Activated naive CD8-positive, alpha-beta T cell (primary cell): ENCODE data around the gene PFN1.
"Not testable (repeated sequence)": the region's sequence is repeated elsewhere in the genome, so short reads cannot be mapped to it uniquely, and the experiment has no call there.

ENCODE experiments used
- H3K27ac Mint-ChIP-seq: one replicate; pipeline ENCODE4 v1.8.0; 2021; ENCODE audit warnings: mixed read lengths
- H3K27me3 Mint-ChIP-seq: one replicate; pipeline ENCODE4 v1.8.0; 2021; ENCODE audit warnings: mixed read lengths
- H3K36me3 Mint-ChIP-seq: one replicate; pipeline ENCODE4 v1.8.0; 2021; ENCODE audit warnings: mixed read lengths
- H3K4me1 Mint-ChIP-seq: one replicate; pipeline ENCODE4 v1.8.0; 2021; ENCODE audit warnings: low read depth, mixed read lengths
- H3K4me3 Mint-ChIP-seq: one replicate; pipeline ENCODE4 v1.8.0; 2021; ENCODE audit warnings: mild to moderate bottlenecking, mixed read lengths
- H3K9me3 Mint-ChIP-seq: one replicate; pipeline ENCODE4 v1.8.0; 2021; ENCODE audit warnings: low read depth, mixed read lengths

The PFN1 gene

GRCh38 chr17:4931963-4932362 lies 16.4 kb downstream of the PFN1 start, which contains the start of gene GP1BA:
TSS of gene GP1BA (plus strand) at chr17:4932277. CDS start at chr17:4932605, 328 bp downstream.
- Mint-ChIP-seq H3K4me1 (peaks cover 19% of the 10 kb centered on the region), H3K4me3 (no peak within 1 kb of the TSS), H3K9me3 (no peaks in the 10 kb centered on the region), H3K27me3 (no peaks in the 10 kb centered on the region), H3K36me3 (peaks cover 3% of the 10 kb centered on the region), H3K27ac (no peak within 1 kb of the TSS)

GRCh38 chr17:4928881-4929280 lies 19.4 kb downstream of the PFN1 start:
- Mint-ChIP-seq H3K9me3 (no peaks in the 10 kb centered on the region), H3K4me1 (peaks cover 5% of the 10 kb centered on the region), H3K27ac (no peak overlapping the region), H3K4me3 (no peak overlapping the region), H3K36me3 (peaks cover 3% of the 10 kb centered on the region), H3K27me3 (no peaks in the 10 kb centered on the region)

- H3K27ac Mint-ChIP-seq, H3K9me3 Mint-ChIP-seq, H3K27me3 Mint-ChIP-seq, H3K36me3 Mint-ChIP-seq, H3K4me1 Mint-ChIP-seq, H3K4me3 Mint-ChIP-seq: not testable (repeated sequence)
These were observed 21.6 kb downstream of the PFN1 start for GRCh38 chr17:4926577-4927335.

- Mint-ChIP-seq H3K4me3 (no peak overlapping the region), H3K27me3 (no peaks in the 10 kb centered on the region), H3K27ac (no peak overlapping the region), H3K36me3 (no peaks in the 10 kb centered on the region), H3K9me3 (no peaks in the 10 kb centered on the region), H3K4me1 (peaks cover 2% of the 10 kb centered on the region)
These were observed 27.0 kb downstream of the PFN1 start for GRCh38 chr17:4921320-4921719.

- H3K27me3 Mint-ChIP-seq: no peaks in the 10 kb centered on the region
- H3K4me3 Mint-ChIP-seq: no peak overlapping the region
- H3K36me3 Mint-ChIP-seq: no peaks in the 10 kb centered on the region
- H3K4me1 Mint-ChIP-seq: peaks cover 2% of the 10 kb centered on the region
- H3K27ac Mint-ChIP-seq: no peak overlapping the region
- no peaks in the 10 kb centered on the region for H3K9me3 Mint-ChIP-seq
These were observed 27.8 kb downstream of the PFN1 start for GRCh38 chr17:4920351-4921048.

GRCh38 chr17:4919511-4920047 lies 28.8 kb downstream of the PFN1 start:
- Mint-ChIP-seq H3K4me3 (no peak overlapping the region), H3K9me3 (no peaks in the 10 kb centered on the region), H3K27ac (no peak overlapping the region), H3K27me3 (no peaks in the 10 kb centered on the region), H3K36me3 (no peaks in the 10 kb centered on the region), H3K4me1 (peaks cover 2% of the 10 kb centered on the region)

- H3K27me3 Mint-ChIP-seq, H3K4me3 Mint-ChIP-seq, H3K27ac Mint-ChIP-seq, H3K4me1 Mint-ChIP-seq, H3K36me3 Mint-ChIP-seq, H3K9me3 Mint-ChIP-seq: not testable (repeated sequence)
These were observed 33.8 kb downstream of the PFN1 start for GRCh38 chr17:4914551-4914950.

- H3K9me3 Mint-ChIP-seq: no peaks in the 10 kb centered on the region
- peaks cover 2% of the 10 kb centered on the region for H3K4me1 Mint-ChIP-seq
- no peak overlapping the region for H3K4me3 Mint-ChIP-seq
- no peak overlapping the region for H3K27ac Mint-ChIP-seq
- H3K36me3 Mint-ChIP-seq: no peaks in the 10 kb centered on the region
- H3K27me3 Mint-ChIP-seq: no peaks in the 10 kb centered on the region
These were observed 34.3 kb downstream of the PFN1 start for GRCh38 chr17:4913994-4914393.

- H3K27ac Mint-ChIP-seq: no peak overlapping the region
These were observed 39.4 kb downstream of the PFN1 start for GRCh38 chr17:4908711-4909496.

GRCh38 chr17:4908301-4908700 lies 40.0 kb downstream of the PFN1 start:
- Mint-ChIP-seq H3K27ac (no peak overlapping the region), H3K27me3 (no peaks in the 10 kb centered on the region), H3K4me3 (no peak overlapping the region), H3K4me1 (peaks cover 9% of the 10 kb centered on the region), H3K36me3 (no peaks in the 10 kb centered on the region), H3K9me3 (no peaks in the 10 kb centered on the region)

More at GRCh38 chr17:4908711-4909496, 39.4 kb downstream of the PFN1 start:
- H3K4me1 Mint-ChIP-seq: peaks cover 5% of the 10 kb centered on the region
- no peaks in the 10 kb centered on the region for H3K36me3 Mint-ChIP-seq
- no peaks in the 10 kb centered on the region for H3K9me3 Mint-ChIP-seq
- no peak overlapping the region for H3K4me3 Mint-ChIP-seq
- no peaks in the 10 kb centered on the region for H3K27me3 Mint-ChIP-seq

GRCh38 chr17:4906642-4907041 lies 41.7 kb downstream of the PFN1 start:
- H3K27me3 Mint-ChIP-seq, H3K4me3 Mint-ChIP-seq, H3K27ac Mint-ChIP-seq, H3K36me3 Mint-ChIP-seq, H3K9me3 Mint-ChIP-seq: not testable (repeated sequence)
- peaks cover 22% of the 10 kb centered on the region for H3K4me1 Mint-ChIP-seq

GRCh38 chr17:4903051-4903818 lies 45.1 kb downstream of the PFN1 start, which contains the start of gene CHRNE:
TSS of gene CHRNE (minus strand) at chr17:4903098. CDS start at chr17:4903063, 35 bp downstream.
- Mint-ChIP-seq H3K36me3 (no peaks in the 10 kb centered on the region), H3K9me3 (no peaks in the 10 kb centered on the region), H3K27me3 (no peaks in the 10 kb centered on the region), H3K4me3 (peak within 1 kb of the TSS; percentile 68), H3K27ac (peak within 1 kb of the TSS; percentile 24), H3K4me1 (peaks cover 34% of the 10 kb centered on the region)

- Mint-ChIP-seq H3K36me3 (no peaks in the 10 kb centered on the region), H3K27ac (peak overlapping the region; percentile 24), H3K4me3 (peak overlapping the region; percentile 46), H3K9me3 (no peaks in the 10 kb centered on the region), H3K27me3 (no peaks in the 10 kb centered on the region), H3K4me1 (peaks cover 36% of the 10 kb centered on the region)
These were observed 45.8 kb downstream of the PFN1 start for GRCh38 chr17:4902540-4902939.

- Mint-ChIP-seq H3K4me1 (peaks cover 36% of the 10 kb centered on the region), H3K27ac (peak overlapping the region; percentile 10), H3K27me3 (no peaks in the 10 kb centered on the region), H3K4me3 (peak overlapping the region; percentile 93), H3K36me3 (no peaks in the 10 kb centered on the region), H3K9me3 (no peaks in the 10 kb centered on the region)
These were observed 46.5 kb downstream of the PFN1 start for GRCh38 chr17:4901648-4902344.
